Esophagus muscularis mucosa (tissue), 4 donors: Measurements from ENCODE around the gene TPX2. TPM values are rescaled to one million over a fixed set of nuclear protein-coding genes. Genes with fewer than 3 reads are reported as not detected.

Source experiments
- DNase-seq: peaks from one replicate; pipeline ENCODE4 v3.0.0-alpha.2; 2017; ENCODE audit errors: extremely low spot score
- H3K27ac ChIP-seq, 4 donors: fragments of 200-600 bp; sonication (generic); replicated peaks in 1 of 4; 1 replicate in 3 of 4; 2 replicates in 1 of 4; pipeline ENCODE4 v1.5.1; 2016 to 2019; ENCODE audit warnings: mild to moderate bottlenecking in 1 of 4
- H3K27me3 ChIP-seq, 4 donors: fragments of 200-600 bp; sonication (generic); one replicate each; pipeline versions ENCODE4 v1.5.1 to v1.6.0; 2016 to 2019
- H3K36me3 ChIP-seq, 4 donors: fragments of 200-600 bp; sonication (generic); one replicate each; pipeline ENCODE4 v1.5.1; 2016 to 2019
- H3K4me1 ChIP-seq, 4 donors: fragments of 200-600 bp; sonication (generic); one replicate each; pipeline ENCODE4 v1.5.1; 2016 to 2019
- H3K4me3 ChIP-seq, 4 donors: fragments of 200-600 bp; sonication (generic); 1 replicate in 2 of 4; 2 replicates in 2 of 4; pipeline ENCODE4 v1.5.1; 2016 to 2019; ENCODE audit warnings: mild to moderate bottlenecking in 4 of 4, moderate library complexity in 1 of 4
- H3K9me3 ChIP-seq, 4 donors: fragments of 200-600 bp; sonication (generic); 1 replicate in 3 of 4; 2 replicates in 1 of 4; pipeline ENCODE4 v1.5.1; 2016 to 2019
- EP300 ChIP-seq: sonication (generic); formaldehyde crosslinking; IDR thresholded peaks from one replicate; pipeline ENCODE4 v1.6.1; 2017; ENCODE audit warnings: antibody characterized with exemption
- POLR2A ChIP-seq: fragments of 450-650 bp; IDR thresholded peaks from one replicate; pipeline ENCODE4 v1.6.1; 2017; ENCODE audit warnings: antibody characterized with exemption, moderate library complexity, mild to moderate bottlenecking, low read depth
- POLR2AphosphoS5 ChIP-seq, 2 donors: sonication (generic); formaldehyde crosslinking; IDR thresholded peaks; one replicate each; pipeline ENCODE4 v1.6.1; 2017; ENCODE audit warnings: antibody characterized with exemption in 2 of 2
- WGBS: methylation state at CpG from one replicate; pipeline ENCODE4 v1.1.5; 2018; 5-methylcytosine and 5-hydroxymethylcytosine counted together
- intact Hi-C: fragments of 100-400 bp; cut with DNase I; formaldehyde crosslinking; loops from one replicate; pipeline ENCODE4 v1.15.1; 2023
- total RNA-seq, 4 donors: library from RNA; depleted of rRNA; stranded (reverse); fragments of >200 nt; gene quantifications; one replicate each; pipeline versions ENCODE4 v1.1.0 to v1.2.1, GENCODE V29; 2016
- TF ChIP-seq, protein P1 (sequence below), 3 experiments: fragments of 200-600 bp in 2 of 3; fragments of 450-650 bp in 1 of 3; sonication (generic) in 2 of 3; IDR thresholded peaks; one replicate each; pipeline ENCODE4 v1.5.1; 2017 to 2019; ENCODE audit warnings: antibody characterized with exemption in 3 of 3, mild to moderate bottlenecking in 2 of 3, moderate library complexity in 1 of 3

TPX2 gene
- total RNA-seq, 4 donors from 2014 or later, result under 0.01 to 1.1 (median 0.38) TPM

DNA sequence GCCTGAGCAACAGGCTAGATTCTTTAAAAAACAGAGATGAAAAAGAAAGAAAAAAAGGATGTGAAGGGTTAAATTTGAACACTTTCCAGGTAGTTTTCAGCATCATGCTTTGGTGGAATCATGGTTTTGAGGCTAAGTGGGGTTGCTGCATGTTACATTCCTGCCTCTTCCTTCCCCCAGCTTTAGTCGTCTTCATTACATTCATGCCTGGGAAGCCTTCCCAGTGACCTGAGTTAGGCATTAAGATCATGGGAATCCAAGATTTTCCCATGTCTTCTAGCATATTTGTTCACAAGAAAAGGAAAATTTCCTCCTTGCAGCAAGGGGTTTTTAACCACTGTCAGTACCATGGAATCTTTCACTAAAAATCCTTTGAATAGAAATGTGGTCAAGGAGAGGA is 12.0 kb downstream of the TPX2 start:
- no peak for DNase-seq
- TF ChIP-seq EP300 (no peak), POLR2A (no peak), POLR2AphosphoS5 (IDR thresholded peaks at IDR 0.05) (no peak)
- TF ChIP-seq, protein P1, sequence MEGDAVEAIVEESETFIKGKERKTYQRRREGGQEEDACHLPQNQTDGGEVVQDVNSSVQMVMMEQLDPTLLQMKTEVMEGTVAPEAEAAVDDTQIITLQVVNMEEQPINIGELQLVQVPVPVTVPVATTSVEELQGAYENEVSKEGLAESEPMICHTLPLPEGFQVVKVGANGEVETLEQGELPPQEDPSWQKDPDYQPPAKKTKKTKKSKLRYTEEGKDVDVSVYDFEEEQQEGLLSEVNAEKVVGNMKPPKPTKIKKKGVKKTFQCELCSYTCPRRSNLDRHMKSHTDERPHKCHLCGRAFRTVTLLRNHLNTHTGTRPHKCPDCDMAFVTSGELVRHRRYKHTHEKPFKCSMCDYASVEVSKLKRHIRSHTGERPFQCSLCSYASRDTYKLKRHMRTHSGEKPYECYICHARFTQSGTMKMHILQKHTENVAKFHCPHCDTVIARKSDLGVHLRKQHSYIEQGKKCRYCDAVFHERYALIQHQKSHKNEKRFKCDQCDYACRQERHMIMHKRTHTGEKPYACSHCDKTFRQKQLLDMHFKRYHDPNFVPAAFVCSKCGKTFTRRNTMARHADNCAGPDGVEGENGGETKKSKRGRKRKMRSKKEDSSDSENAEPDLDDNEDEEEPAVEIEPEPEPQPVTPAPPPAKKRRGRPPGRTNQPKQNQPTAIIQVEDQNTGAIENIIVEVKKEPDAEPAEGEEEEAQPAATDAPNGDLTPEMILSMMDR (IDR thresholded peaks at IDR 0.05), result no peak
- intact Hi-C loops, result no loop called here

DNA sequence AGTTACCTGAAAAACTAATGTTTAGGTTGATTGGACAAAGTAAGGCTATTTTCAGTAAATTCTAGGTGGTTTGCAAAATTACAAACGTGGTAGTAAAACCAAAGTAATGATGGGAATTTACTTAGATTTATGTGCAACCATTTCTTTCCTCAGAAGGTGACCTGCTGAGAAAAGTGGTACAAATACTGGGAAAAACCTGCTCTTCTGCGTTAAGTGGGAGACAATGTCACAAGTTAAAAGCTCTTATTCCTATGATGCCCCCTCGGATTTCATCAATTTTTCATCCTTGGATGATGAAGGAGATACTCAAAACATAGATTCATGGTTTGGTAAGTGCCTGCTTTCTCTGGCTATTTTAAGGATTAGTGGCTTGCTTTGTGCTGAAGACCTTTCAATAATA is 18.2 kb downstream of the TPX2 start:
- DNase-seq, result no peak
- Histone ChIP-seq H3K27me3 (no peaks in the 10 kb centered on the region), H3K4me1 (no peaks in the 10 kb centered on the region), H3K36me3 (no peaks in the 10 kb centered on the region), H3K27ac (no peak overlapping the region), H3K9me3 (no peaks in the 10 kb centered on the region), H3K4me3 (no peak overlapping the region)
- TF ChIP-seq POLR2AphosphoS5 (IDR thresholded peaks at IDR 0.05) (no peak), POLR2A (no peak), EP300 (no peak)
- TF ChIP-seq, protein P1 (IDR thresholded peaks at IDR 0.05), result no peak
- intact Hi-C loops, result no loop called here
- 90% methylated on average over 3 of the region's 3 CpGs for WGBS

More for the DNA sequence above, 12.0 kb downstream of the TPX2 start:
- no peaks in the 10 kb centered on the region for H3K4me1 ChIP-seq
- H3K9me3 ChIP-seq, result no peaks in the 10 kb centered on the region
- no peak overlapping the region for H3K4me3 ChIP-seq
- WGBS, result 53% methylated on average over 1 of the region's 1 CpG
- no peaks in the 10 kb centered on the region for H3K36me3 ChIP-seq
- H3K27me3 ChIP-seq, result no peaks in the 10 kb centered on the region
- H3K27ac ChIP-seq, result no peak overlapping the region

DNA sequence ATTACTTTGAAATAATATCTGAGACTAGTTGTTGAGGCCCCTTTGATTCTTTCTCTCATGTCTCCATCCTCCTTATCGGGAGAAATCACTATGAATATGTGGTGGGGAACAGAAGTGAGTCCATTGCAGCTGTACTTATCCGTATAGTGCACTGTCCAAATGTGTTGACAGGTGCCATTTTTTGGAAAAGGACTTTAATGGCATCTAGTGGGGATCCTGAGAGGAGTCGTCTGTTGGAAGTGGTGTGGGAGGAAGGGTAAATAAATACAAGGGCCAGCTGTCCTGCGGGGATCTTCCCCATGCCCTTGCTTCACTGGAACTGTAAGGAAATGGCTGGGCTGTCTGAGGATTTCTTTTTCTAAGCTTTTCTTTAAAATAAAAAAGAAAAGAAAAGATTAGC is 19.4 kb downstream of the TPX2 start:
- intact Hi-C loops, result no loop called here
- Histone ChIP-seq H3K4me1 (no peaks in the 10 kb centered on the region), H3K4me3 (no peak overlapping the region), H3K27me3 (no peaks in the 10 kb centered on the region), H3K36me3 (no peaks in the 10 kb centered on the region), H3K9me3 (no peaks in the 10 kb centered on the region), H3K27ac (no peak overlapping the region)
- WGBS, result 66% methylated on average over 4 of the region's 4 CpGs
- DNase-seq, result no peak
- TF ChIP-seq POLR2A, result no peak
- no peak for TF ChIP-seq POLR2AphosphoS5 (IDR thresholded peaks at IDR 0.05)
- TF ChIP-seq, protein P1 (IDR thresholded peaks at IDR 0.05), result no peak
- TF ChIP-seq EP300, result no peak

GRCh38 chr20:31758991-31759390 is 19.9 kb downstream of the TPX2 start:
- H3K27me3 ChIP-seq, result no peaks in the 10 kb centered on the region
- H3K36me3 ChIP-seq, result no peaks in the 10 kb centered on the region
- TF ChIP-seq POLR2AphosphoS5 (IDR thresholded peaks at IDR 0.05), result no peak
- no peak for TF ChIP-seq EP300
- TF ChIP-seq, protein P1 (IDR thresholded peaks at IDR 0.05), result no peak
- TF ChIP-seq POLR2A, result no peak
- DNase-seq, result no peak
- intact Hi-C loops, result no loop called here
- H3K9me3 ChIP-seq, result no peaks in the 10 kb centered on the region
- no peaks in the 10 kb centered on the region for H3K4me1 ChIP-seq
- no peak overlapping the region for H3K27ac ChIP-seq
- no peak overlapping the region for H3K4me3 ChIP-seq

DNA sequence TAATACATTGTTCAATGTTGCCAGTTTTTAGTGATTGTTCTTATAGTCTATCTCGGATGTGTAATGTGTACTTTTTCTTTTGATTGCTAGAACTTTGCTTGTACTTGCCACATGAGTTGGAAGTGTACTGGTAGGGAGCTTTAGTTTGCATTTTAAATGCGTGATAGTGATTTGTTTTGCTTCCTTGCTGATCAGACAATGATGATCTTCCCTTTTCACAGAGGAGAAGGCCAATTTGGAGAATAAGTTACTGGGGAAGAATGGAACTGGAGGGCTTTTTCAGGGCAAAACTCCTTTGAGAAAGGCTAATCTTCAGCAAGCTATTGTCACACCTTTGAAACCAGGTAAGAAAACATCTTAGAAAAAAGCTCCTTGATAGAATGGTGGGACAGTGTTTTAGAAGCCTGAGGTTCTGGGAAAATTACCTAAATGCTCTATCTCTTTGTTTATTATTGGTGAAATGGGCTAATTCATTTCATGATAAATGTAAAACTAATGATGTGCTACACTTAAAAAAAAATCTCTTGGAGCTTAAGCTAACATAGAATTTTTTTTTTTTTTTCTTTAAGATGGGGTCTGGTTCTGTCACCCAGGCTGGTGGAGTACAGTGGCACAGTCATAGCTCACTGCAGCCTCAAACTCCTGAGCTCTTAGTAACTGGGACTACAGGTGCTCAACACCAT is 20.9 kb downstream of the TPX2 start:
- no peak for DNase-seq
- TF ChIP-seq POLR2A, result no peak
- TF ChIP-seq, protein P1 (IDR thresholded peaks at IDR 0.05), result no peak
- no peak for TF ChIP-seq EP300
- no peak for TF ChIP-seq POLR2AphosphoS5 (IDR thresholded peaks at IDR 0.05)
- no peaks in the 10 kb centered on the region for H3K36me3 ChIP-seq
- WGBS, result 93% methylated on average over 2 of the region's 2 CpGs
- H3K4me3 ChIP-seq, result no peak overlapping the region
- no peaks in the 10 kb centered on the region for H3K4me1 ChIP-seq
- H3K27ac ChIP-seq, result no peak overlapping the region
- H3K9me3 ChIP-seq, result no peaks in the 10 kb centered on the region
- intact Hi-C loops, result no loop called here
- H3K27me3 ChIP-seq, result no peaks in the 10 kb centered on the region
